Measurements from ENCODE around the gene PLCH1.

DNA sequence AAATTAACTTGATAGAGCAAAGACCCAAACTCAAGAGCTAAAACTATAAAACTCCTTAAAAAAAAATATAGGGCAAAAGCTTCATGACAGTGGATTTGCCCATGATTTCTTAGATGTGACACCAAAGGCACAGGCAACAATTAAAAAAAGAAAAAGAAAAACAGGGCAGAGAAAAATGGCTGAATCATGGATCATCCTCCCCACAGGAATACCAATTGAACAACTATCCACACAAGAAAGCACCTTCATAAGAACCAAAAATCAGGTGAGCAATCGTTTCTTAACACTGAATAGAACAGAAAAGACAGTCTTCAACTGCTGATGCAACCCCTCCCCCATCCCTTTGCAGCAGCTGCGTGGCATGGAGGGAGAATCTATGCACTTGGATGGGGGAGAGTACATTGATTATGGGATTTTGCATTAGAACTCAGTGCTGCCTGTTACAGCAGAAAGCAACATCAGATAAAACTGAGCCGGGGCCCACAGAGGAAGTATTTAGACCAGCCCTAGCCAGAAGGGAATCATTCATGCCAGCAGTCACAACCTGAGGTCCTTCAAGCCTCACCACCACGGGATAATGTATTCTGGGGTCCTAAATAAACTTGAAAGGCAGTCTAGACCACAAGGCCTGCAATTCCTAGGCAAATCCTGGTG is 45.5 kb upstream of the PLCH1 start:
- TF ChIP-seq, protein P1, sequence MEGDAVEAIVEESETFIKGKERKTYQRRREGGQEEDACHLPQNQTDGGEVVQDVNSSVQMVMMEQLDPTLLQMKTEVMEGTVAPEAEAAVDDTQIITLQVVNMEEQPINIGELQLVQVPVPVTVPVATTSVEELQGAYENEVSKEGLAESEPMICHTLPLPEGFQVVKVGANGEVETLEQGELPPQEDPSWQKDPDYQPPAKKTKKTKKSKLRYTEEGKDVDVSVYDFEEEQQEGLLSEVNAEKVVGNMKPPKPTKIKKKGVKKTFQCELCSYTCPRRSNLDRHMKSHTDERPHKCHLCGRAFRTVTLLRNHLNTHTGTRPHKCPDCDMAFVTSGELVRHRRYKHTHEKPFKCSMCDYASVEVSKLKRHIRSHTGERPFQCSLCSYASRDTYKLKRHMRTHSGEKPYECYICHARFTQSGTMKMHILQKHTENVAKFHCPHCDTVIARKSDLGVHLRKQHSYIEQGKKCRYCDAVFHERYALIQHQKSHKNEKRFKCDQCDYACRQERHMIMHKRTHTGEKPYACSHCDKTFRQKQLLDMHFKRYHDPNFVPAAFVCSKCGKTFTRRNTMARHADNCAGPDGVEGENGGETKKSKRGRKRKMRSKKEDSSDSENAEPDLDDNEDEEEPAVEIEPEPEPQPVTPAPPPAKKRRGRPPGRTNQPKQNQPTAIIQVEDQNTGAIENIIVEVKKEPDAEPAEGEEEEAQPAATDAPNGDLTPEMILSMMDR (IDR thresholded peaks at IDR 0.05), result no peak
- TF ChIP-seq POLR2AphosphoS5 (IDR thresholded peaks at IDR 0.05) (no peak), EP300 (IDR thresholded peaks at IDR 0.05) (no peak)
